IPS DF 19.7 (cell line): ENCODE results near the gene PRKX.
"Not testable (repeated sequence)": the region's sequence is repeated elsewhere in the genome, so short reads cannot be mapped to it uniquely, and the experiment has no call there.

Experiments
- DNase-seq: peaks from one replicate; pipeline ENCODE4 v3.0.0-alpha.2; 2013; ENCODE audit warnings: low read depth, low spot score

Gene PRKX

DNA sequence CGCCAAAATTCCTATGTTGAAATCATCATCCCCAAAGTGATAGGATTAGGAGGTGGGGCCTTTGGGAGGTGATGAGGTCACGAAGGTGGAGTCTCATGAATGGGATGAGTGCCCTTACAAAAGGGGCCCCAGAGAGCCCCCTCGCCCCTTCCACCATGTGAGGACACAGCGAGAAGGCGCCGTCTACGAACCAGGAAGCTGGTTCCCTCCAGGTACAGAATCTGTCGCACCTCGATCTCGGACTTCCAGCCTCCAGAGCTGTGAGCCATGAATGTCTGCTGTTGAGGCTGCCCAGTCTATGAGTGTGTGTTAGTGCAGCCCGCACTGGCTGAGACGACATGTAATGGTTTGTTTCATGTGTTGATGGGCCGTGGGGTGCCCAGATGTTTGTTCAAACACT, 60.3 kb downstream of the PRKX start:
- DNase-seq: no peak

DNA sequence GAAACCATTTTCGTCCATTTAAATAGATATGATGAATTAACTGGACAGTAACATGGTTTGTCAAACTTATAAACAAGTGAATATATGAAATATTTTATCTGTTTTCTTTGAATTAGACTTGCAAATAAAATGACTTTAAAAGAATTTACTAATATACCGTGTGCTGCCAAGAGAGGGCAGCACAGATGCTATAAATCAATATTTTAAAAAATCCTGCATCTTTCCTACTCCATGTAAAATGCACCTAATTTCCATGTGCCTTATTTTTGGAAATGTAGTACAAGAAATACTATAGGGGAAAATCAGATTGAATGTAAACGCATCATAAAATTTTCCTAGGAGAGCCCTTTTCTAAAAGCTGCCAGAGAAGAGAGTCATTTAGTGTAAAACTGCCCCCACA, 62.2 kb downstream of the PRKX start:
- no peak for DNase-seq

DNA sequence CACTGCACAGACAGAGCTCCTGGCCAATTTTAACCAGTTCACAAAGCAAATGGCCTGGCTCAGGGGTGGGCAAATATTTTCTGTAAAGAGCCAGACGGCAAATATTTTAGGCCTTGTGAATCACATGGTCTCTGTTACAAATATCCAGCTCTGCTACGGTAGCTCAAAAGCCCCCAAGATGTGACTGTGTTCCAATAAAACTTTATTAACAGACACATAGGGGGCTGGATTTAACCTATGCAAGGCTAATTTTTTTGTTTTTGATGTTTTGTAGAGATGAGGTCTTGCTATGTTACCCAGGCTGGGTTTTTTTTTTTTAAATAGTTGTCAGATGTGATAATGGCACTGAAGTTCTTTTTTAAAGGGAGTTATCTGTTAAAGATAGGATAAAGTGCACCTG, 65.4 kb downstream of the PRKX start:
- DNase-seq: no peak

DNA sequence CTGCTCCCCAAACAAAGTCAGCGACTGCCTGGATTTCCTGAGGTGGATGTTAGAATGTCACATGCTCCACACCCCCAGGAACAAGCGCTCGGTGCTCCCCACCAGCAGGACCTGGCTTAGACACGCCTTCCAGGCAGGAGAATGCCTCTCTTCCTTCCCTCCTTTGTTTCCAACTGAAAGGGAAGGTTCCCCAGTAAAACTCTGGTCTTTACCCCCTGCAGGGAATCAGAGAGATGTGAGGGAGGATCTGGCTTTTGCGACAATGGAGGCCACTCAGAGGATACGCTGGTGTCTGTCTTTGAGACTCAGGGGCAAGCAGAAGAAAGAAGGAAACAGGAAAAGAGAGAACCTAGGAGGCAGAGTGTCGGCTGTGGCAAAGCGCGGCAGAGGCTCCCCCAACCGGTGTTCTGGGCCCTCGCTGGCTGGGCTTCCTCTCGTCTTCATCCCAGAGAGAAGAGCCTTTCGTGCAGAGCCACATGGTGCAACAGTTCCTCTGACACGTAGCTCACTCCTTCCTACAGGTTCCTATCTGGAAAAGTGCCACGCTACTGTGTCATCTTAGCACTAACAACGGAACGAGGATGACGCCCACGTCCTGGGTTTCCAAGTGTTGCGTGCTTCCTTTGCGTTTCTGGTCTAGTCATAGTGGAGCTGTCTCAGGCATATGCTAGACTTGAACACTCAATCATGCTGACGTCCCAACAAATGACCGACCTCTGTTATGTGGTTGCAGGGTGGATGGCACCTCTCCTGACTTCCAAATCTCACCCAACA, 73.4 kb downstream of the PRKX start:
- peak; percentile 15 for DNase-seq

DNA sequence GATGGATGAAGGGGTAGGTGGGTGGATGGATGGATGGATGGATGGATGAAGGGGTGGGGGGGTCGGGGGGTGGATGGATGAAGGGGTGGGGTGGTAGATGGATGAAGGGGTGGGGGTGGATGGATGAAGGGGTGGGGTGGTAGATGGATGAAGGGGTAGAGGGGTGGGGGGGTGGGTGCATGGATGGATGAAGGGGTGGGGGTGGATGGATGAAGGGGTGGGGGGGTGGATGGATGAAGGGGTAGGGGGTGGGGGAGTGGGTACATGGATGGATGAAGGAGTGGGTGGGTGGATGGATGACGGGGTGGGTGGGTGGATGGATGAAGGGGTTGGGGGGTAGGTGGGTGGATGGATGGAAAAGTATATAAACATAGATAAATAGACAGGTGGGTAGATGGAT, 74.2 kb downstream of the PRKX start:
- no peak for DNase-seq

DNA sequence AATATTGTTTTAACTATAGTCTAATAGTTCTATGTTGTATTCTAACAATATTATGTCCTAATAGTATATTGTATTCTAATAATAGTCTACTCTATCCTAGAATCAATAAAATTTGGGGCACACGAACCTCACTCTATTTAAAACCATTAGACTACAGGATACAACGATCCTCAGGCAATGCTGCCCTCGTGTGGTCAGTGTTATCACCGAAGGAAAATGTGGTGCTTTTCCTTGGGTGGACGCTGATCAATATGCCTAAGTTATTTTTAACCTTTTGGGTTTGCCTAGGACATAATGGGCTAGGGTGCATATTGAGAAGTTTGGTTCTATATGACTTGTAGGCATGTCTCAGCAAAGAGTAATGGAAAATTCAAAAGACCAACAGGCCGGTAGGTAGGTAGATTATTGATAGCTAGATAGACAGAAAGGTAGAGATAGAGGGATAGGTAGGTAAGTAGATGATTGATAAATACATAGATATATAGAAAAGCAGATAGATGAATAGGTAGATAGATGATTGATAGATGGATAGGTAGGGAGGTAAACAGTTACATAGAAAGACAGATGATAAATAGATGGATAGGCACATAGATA, 75.1 kb downstream of the PRKX start:
- DNase-seq: no peak

DNA sequence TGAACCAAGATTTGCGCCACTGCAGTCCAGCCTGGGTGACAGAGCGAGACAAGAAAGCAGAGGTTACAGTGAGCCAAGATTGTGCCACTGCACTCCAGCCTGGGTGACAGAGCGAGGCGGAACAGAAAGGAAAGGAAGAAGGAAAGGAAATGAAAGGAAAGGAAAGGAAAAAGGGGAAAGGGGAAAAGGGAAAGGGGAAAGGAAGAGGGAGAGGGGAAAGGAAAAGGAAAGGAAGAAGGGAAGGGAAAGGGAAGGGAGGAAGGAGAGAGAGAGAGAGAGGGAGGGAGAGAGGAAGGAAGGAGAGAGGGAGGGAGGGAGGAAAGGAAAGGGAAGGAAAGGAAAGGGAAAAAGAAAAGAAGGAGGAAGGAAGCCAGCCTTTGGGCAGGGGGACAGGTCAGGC, 76.6 kb downstream of the PRKX start:
- DNase-seq: no peak

DNA sequence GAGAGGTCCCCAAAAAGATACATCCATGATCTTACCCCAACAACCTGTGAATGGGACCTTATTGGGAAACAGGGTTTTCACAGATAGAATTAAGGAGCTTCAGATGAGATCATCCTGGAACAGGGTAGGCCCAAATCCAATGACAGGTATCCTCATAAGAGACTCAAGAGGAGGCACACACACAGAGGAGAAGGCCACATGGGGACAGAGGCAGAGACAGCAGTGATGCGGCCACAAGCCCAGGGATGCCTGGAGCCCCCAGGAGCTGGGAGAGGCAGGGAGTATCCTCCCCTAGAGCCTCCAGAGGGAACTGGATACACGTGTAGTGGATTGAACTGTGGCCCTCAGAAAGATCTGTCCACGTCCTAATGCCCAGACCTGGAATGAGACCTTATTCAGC, 82.3 kb downstream of the PRKX start:
- DNase-seq: no peak

DNA sequence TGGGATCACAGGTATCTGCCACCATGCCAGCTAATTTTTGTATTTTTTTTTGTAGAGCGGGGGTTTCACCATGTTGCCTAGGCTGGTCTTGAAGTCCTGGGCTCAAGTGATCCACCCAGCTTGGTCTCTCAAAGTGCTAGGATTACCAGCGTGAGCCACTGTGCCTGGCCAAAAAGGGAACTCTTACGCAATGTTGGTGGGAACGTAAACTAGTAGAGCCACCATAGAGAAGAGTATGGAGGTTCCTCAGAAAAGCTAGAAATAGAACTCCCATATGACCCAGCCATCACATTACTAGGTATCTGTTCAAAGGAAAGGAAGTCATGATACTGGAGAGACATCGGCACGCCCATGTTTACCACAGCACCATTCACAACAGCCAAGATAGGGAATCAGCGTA, 85.9 kb downstream of the PRKX start:
- DNase-seq: no peak

DNA sequence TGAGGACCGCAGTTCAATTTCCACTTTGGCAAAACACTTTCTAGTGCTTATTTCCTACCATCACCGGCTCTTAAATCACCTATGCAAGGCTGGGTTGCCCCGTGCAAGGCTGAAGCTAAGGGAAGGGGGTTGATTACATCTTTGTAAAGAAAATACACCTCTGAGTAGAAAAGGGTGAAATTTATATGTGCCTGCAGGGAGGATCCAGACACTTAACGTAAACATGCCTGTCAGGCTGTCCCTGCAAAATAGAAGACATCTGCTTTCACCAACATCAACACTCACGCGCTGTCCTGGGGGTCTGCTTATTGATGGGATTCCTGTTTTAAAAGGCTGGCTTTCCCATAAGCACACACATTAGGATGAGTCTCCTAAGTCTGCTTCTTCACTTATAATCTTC, 92.0 kb downstream of the PRKX start:
- DNase-seq: no peak

DNA sequence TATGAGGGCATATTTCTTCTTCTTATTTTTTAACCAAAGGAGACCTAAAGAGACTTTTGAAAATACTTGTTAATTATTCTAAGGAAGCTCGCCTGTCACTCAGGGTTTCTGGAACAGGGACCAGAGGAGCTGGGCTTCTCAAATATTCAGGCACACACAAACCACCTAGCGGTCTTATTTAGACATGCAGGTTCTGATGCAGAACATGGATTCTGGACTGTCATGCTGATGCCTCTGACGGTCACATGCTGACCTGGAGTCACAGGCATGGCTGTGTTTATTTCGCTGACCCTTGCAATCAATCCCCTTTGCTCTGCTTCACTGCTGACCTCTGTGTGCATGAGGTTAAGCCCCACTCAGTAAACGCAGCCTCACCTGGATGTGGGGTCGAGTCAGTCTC, 101.7 kb downstream of the PRKX start:
- DNase-seq: not testable (repeated sequence)

DNA sequence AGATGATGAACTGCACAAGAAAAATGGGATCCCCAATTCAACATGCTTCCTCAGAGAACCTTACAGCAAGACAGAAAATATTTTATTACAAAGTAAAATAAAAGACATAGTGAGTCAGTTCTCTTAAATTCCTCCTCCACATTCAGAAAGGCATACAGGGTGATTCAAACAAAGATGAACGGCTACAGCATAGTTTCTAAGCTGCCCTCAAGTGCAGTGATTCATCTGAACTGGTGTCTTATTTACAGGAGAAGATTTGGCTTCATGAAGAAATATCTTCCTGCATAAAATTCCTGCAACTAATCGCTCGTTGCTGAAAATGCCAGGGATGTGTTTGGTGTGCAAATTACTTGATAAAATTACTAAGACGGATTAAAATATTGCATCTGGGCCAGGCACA, 103.6 kb downstream of the PRKX start:
- no peak for DNase-seq

DNA sequence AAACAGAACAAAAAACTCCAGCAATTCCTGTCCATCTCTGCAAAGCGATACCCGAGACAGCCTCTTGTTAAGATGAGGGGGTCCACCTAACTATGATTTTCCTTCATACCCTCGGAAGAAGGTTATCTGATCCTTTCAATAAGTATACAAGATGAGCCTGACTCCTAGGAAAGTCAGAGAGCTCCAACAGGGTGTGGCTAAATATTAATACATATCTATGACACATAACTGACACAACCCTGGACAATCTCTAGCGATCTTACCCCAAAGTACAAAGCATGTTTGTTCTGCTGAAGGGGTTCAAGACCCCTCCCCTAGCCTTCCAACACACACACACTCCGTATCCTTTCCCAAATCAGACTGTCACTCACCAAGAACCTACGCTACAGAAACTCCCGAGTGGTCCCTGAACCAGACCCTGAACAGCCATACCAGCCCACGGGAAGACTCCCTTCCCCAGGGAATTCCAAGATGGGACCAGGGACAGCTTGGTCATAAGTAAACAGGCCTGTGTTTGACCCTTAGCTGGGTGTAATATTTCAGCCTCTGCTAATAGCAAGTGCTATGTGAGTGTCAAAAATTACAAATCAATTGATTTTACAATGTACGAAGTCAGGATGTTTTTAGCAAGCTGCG, 110.3 kb downstream of the PRKX start:
- no peak for DNase-seq

DNA sequence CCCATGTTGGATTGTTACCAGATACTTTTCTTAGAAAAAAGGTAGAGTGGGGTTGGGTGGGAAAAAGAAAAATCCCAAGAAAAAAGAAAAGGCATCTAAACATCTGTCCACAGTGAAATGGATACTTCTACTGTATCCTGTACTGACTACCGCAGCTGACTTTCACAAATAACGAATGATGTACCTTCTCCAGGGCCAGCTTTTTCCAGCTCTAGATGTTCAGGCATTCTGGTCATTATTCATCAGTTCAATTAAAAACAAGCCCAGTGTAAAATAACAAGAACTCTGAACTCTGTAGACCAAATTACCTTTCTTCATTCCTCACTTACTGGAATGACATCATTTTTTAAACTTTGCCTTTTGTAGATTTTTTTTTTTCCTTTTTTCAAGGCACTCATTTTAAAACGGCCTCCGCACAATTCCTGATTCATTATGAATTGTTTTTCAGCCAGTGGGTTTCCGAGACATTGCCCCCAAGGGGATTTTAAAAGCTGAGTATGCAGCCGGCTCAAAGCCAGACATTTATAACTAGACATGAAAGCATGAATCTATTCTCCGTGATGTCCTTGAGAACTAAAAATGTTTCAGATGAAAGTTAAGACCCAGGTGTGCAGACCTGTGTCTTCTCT, 113.5 kb downstream of the PRKX start:
- DNase-seq: no peak

DNA sequence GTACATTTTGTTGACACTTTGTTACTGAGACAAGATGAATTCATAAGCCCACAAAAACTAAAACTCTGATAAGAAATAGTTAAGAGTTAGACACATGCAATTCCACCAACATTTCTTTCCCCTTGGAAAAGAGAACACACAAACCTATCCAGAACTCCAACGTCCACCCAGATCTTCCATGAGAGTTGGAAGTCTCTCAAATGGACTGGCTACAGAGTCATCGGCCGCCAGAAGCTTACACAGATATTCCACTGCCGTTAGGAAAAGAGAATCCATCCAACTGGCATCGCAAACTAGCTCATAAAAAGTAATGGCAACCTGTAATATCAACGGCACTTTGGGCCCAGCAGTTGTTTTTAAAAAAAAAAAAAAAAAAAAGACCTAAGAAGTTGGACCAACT, 114.7 kb downstream of the PRKX start:
- no peak for DNase-seq

DNA sequence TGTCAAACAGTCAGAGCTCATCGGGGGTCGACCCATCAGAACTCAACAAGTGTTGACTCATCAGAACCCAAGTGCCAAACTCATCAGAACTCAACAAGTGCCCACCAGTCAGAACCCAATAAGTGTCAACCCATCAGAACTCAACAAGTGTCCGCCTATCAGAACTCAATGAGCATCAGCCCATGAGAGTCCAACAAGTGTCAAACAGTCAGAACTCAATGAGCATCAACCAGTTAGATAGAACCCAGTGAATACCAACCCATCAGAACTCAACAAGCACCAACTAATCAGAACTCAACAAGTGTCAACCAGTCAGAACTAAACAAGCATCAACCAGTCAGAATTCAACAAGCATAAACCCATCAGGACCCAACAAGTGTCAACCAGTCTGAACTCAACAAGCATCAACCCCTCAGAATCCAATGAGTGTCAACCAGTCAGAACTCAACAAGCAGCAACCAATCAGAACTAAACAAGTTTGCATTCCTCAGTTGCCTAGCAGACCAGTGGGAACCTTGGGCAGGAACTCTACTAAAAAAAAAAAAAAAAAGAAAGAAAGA, 115.3 kb downstream of the PRKX start:
- no peak for DNase-seq

DNA sequence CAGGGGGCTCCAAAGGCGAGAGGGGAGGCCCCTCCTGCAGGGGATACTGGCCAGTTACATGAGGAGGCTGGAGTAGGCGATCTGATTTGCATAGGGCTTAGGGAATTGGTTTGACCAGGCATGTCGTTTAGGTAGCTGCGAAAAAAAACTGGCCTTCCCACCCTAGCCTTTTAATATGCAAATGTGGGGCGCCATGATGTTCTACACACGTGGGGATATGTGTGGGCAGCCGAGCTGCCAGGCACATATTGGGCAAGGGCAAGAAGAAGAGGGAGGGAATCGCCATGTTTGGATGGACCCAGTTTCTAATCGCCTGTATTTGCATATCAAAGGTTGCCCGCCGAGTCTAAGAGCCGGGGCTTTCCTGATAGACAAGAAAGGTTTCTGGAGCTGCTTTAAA, 121.3 kb downstream of the PRKX start:
- peak; percentile 79 for DNase-seq

DNA sequence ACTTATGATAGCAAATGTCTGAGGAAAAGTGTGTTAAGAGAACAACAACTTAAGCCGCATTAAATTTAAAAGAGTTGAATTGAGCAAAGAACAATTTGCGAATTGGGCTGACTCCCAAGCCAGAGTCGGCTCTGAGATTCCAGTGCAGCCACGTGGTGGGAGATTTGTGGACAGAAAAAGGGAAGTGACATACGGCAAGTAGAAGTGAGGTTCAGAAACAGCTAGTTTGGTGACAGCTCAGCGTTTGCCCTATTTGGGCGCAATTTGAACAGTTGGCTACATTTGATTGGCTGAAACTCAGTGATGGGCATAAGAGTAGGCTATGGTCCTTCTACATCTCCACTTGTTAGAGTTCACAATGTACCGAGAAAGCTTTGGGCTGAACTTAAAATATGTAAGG, 124.0 kb downstream of the PRKX start:
- no peak for DNase-seq

DNA sequence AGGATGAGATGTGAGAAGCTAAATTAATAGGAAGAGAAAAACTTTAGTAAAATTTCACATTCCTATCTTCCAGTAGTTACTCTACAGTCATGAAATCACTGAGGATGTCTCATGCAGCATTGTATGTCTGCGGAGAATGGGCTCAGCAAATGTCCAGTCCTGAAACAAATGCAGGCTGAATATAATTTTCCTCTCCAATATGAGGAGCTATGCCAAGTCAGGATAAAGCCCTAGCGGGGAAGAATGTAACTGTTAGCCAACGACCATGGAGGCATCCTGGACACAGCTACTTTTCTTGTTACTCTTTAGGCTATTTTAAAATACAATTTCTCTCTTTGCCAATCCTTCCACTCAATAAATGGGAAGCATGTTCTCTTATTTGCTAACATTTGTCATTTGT, 127.7 kb downstream of the PRKX start:
- DNase-seq: no peak

DNA sequence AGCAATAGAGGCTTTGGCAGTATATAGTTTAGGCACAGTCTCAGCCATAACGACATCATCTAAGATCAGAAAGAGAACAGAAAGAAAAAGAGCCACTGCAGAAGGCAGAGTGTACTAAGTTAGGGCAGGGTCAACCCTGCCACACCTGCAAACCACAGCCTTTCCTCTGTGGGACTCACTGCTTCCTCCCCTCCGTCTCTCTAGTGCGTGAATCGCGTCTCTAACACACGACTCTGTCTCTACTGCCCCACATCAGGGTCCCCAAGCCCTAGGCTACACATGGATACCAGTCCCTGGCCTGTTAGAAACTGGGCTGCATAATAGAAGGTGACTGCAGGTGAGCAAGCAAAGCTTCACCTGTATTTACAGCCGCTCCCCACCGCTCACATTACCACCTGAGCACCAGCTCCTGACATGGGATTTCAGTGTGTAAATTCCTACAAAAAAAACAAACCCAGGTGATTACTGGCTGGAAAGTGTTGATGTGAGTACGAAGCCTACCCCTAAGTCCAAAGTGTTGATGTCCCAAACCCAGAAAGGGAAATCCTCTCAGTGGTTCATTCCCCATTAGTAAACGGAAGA, 128.9 kb downstream of the PRKX start:
- DNase-seq: no peak

DNA sequence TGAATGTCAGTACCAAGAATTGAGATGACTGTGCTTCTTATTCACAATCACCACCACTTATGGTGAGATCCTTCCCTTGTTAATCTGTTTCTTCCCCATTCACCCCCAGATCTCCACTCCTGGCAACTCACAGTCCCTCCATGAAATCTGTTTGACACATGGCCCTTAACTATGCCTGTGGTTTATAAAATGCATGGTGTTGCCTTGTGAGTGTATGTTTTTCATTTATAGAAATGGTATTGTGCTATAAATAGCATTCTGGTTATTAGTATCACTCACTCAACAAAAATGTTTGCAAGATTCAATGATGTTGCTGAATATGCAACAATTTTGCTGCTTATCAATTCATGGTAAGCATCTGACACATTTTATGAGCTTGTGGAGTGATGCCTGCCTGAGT, 131.0 kb downstream of the PRKX start:
- no peak for DNase-seq

DNA sequence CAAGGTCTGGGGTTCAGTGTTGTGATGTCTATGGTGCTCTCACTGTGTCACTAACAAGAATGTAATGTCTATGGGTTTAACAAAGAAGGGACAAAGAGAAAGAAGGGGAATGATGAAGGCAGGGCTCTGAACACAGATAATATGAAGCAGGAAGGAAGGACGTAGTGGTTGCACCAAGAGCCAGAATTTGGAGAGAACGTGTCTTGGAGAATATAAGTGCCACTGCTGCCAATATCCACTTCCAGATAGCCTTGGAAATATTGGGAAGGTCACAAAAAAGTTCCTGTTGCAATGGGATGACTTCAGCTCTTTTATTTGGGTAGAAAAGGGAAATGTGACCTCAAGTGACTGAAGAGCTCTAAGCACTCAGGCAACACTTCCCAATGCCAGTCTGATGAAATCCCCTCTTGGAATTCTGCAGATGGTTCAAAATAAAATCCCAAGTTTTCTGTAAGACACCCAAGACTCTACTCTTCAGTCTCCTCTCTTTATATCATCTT, 131.8 kb downstream of the PRKX start:
- no peak for DNase-seq
